GM12873 (cell line): Measurements from ENCODE around the gene SIPA1.

Source experiments
- TF ChIP-seq, protein P1 (sequence below): IDR thresholded peaks from 2 replicates; pipeline ENCODE4 v1.5.1; 2012; ENCODE audit warnings: low read depth, mild to moderate bottlenecking, moderate library complexity, low read length, control low read depth; ENCODE audit not compliant: insufficient read depth; ENCODE audit errors: missing control alignments

The SIPA1 gene

DNA sequence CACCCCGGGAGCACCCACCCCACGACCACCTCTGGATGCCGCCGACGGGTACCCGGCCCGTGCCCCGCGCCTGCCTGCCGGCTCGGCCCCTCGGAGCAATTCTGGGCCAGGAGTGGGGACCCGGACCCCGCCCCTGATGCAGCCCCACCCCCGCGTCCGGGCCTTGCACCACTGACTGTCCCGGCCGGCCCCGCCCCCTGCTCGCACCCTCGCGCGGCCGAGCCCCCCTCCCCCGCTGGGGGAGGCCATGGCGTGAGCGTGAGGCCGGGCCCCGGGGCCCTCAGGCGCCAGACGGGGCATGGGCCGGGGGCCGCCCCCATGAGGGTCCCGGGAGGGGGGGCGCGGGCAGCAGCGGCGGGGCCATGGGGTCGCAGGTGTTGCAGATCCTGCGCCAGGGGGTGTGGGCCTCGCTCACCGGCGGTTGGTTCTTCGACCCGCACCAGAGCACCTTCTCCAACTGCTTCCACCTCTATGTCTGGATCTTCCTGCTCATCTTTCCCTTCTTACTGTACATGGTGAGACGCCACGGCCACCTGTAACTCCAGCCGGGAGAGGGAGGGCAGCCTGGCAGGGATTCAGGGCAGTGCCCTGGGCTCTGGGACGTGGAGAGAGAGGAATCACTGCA lies 21.8 kb upstream of the SIPA1 start:
- TF ChIP-seq, protein P1, sequence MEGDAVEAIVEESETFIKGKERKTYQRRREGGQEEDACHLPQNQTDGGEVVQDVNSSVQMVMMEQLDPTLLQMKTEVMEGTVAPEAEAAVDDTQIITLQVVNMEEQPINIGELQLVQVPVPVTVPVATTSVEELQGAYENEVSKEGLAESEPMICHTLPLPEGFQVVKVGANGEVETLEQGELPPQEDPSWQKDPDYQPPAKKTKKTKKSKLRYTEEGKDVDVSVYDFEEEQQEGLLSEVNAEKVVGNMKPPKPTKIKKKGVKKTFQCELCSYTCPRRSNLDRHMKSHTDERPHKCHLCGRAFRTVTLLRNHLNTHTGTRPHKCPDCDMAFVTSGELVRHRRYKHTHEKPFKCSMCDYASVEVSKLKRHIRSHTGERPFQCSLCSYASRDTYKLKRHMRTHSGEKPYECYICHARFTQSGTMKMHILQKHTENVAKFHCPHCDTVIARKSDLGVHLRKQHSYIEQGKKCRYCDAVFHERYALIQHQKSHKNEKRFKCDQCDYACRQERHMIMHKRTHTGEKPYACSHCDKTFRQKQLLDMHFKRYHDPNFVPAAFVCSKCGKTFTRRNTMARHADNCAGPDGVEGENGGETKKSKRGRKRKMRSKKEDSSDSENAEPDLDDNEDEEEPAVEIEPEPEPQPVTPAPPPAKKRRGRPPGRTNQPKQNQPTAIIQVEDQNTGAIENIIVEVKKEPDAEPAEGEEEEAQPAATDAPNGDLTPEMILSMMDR = no peak

DNA sequence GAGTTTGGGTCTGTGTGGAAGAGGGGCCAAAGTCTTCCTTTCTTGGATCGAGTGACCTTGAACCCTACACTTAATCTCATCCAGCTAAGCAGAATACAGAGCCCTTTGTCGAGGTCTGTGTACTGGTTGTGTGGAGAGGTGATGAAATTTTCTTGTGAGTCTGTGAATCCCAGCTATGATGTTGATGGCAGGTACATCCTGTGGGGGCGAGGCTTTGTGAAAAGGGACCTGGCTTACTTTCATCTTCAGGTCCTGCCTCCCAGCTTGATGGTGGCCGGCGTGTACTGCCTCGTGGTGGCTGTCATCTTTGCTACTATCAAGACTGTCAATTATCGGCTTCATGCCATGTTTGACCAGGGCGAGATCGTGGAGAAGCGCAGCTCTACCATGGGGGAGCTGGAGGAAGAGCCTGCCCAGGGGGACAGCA lies 21.3 kb upstream of the SIPA1 start:
- TF ChIP-seq, protein P1 = no peak

DNA sequence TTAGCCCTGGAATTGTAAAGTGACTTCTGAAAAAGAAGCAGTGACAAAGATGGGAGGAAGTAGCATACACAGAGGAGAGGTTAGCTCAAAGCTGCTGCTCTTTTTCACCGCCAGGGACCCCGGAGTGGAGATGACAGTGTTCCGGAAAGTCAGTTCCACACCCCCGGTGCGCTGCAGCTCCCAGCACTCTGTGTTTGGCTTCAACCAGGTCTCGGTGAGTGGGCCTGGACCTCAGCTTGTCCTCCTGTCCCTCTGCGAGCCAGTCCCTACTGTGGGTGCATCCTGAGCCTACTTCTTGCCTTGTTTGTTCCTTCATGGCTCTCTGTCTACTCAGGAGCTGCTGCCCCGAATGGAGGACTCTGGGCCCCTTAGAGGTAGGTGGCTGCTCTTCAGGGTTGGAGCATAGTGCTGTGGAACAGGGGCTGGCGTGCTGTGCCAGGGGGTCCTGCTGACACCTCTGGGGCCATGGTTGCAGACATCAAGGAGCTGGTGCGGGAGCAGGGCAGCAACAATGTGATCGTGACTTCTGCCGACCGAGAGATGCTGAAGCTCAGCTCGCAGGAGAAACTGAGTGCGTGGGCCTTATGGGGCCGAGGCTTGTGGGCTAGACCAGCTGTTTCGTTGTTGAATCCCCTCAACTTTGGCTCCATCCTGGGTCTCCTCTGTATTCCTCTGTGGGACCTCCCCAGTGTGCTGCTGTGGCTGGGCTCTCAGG lies 20.6 kb upstream of the SIPA1 start:
- TF ChIP-seq, protein P1 = no peak

DNA sequence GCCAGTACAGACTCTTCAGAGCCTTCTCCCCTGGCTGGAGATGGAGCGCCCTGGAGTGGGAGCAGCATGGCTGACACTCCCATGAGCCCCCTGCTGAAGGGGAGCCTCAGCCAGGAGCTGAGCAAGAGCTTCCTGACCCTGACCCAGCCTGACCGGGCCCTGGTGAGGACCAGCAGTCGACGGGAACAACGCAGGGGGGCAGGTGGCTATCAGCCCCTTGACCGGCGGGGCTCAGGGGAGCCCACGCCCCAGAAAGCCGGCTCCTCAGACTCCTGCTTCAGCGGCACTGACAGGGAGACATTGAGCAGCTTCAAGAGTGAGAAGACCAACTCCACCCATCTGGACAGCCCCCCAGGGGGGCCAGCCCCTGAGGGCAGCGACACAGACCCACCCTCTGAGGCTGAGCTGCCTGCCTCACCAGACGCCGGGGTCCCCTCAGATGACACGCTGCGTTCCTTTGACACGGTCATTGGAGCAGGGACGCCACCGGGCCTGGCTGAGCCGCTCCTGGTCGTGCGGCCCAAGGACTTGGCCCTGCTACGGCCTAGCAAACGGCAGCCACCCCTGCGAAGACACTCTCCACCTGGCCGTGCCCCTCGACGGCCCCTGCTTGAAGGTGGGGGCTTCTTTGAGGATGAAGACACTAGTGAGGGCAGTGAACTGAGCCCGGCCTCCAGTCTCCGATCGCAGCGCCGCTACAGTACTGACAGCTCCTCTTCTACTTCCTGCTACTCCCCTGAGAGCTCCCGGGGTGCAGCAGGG lies 19.7 kb upstream of the SIPA1 start:
- TF ChIP-seq, protein P1 = no peak

DNA sequence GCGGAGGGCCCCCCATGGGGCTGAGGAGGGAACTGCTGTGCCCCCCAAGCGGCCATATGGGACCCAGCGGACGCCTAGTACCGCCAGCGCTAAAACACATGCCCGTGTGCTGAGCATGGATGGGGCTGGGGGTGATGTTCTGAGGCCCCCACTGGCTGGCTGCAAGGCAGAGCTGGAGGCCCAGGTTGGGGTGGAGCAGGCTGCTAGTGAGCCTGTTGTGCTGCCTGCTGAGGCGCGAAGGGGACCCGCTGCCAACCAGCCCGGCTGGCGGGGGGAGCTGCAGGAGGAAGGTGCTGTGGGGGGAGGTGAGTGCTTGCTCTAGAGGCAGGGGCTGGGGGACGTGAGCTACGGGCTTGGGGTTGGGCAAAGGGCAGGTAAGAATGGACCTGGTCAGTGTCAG lies 19.1 kb upstream of the SIPA1 start:
- TF ChIP-seq, protein P1 = no peak

DNA sequence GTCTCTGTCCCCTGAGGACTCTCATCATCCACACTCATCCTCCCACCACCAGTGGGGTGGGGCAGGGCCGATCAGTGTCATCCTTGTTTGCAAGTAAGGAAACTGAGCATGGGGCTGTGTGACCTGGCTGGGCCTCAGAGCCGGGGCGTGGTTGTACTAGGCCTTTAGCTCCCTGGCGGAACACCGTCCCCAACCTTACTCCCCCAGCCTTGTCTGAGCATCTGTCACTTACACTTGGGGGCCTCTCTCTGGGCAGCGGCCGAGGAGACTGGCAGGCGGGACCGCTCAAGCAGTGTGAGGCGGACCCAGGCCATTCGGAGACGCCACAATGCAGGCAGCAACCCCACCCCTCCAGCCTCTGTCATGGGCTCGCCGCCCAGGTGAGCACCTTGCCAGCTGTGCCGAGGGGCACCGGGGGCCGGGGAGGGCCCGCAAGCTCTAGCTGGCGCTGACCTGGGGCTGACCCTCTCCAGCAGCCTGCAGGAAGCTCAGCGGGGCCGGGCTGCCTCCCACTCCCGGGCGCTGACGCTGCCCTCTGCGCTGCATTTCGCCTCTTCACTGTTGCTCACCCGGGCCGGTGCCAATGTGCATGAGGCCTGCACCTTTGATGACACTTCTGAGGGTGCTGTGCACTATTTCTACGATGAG lies 18.5 kb upstream of the SIPA1 start:
- TF ChIP-seq, protein P1 = no peak

DNA sequence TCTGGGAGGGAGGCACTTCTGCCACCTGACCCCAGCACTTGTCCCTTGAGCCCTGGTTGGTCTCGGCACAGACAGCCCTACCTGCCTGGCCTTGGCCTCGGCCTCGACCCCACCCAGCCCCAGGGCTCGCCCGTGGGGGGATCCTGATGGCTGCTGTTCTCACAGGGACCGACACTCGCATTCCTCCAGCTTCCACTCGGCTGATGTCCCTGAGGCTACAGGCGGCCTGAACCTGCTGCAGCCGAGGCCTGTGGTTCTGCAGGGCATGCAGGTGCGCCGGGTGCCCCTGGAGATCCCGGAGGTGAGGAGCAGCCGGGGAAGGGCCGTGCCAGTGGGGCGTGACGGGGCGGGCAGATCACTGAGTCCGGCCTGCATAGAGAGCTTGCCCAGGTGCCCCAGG lies 17.2 kb upstream of the SIPA1 start:
- TF ChIP-seq, protein P1 = no peak
